OCI-LY7 (cell line): ENCODE measurements around the gene PLCB2. TPM values are rescaled to one million over a fixed set of nuclear protein-coding genes. Genes with fewer than 3 reads are reported as not detected.

ENCODE experiments used
- BruUV-seq: library from RNA; stranded (reverse); fragments of 400-500 nt; replicated peaks from 2 replicates; lab custom pipeline; 2021; lab: Mats Ljungman, UMichigan
- CTCF ChIA-PET: fragments of 300-600 bp; sonication (Branson Sonifier 250); formaldehyde crosslinking; loops from one replicate; lab custom pipeline; 2022; ENCODE audit warnings: antibody characterized with exemption; ENCODE audit not compliant: unreplicated experiment; lab: Charles Lee
- POLR2A ChIA-PET: fragments of 300-600 bp; sonication (Branson Sonifier 250); formaldehyde crosslinking; loops from one replicate; lab custom pipeline; 2022; ENCODE audit warnings: antibody characterized with exemption; lab: Charles Lee
- DNase-seq: peaks from one replicate; pipeline ENCODE4 v3.0.0-alpha.2; 2015; ENCODE audit warnings: low spot score
- H2AFZ ChIP-seq: fragments of 200-600 bp; sonication (generic), shearing (Covaris generic); 2 replicates; pipeline ENCODE4 v1.6.1; 2014; ENCODE audit warnings: mild to moderate bottlenecking, antibody characterized with exemption, low read length, moderate library complexity
- H3K27ac ChIP-seq: fragments of 200-600 bp; sonication (generic); 2 replicates; pipeline ENCODE4 v1.5.1; 2014; ENCODE audit warnings: mixed run types, low read depth, mild to moderate bottlenecking, moderate library complexity, low read length, inconsistent platforms; ENCODE audit not compliant: poor library complexity, severe bottlenecking
- H3K36me3 ChIP-seq: fragments of 200-600 bp; sonication (generic); 2 replicates; pipeline ENCODE4 v1.6.1; 2014; ENCODE audit warnings: mild to moderate bottlenecking, antibody characterized with exemption, low read length, moderate library complexity, mixed read lengths; ENCODE audit not compliant: insufficient read depth
- H3K4me1 ChIP-seq: fragments of 200-600 bp; sonication (generic); 2 replicates; pipeline ENCODE4 v1.5.1; 2014; ENCODE audit warnings: mild to moderate bottlenecking, low read length; ENCODE audit not compliant: insufficient read depth, poor library complexity, severe bottlenecking
- H3K4me2 ChIP-seq: fragments of 200-600 bp; sonication (generic); 2 replicates; pipeline ENCODE4 v1.6.1; 2014; ENCODE audit warnings: mild to moderate bottlenecking, low read length
- H3K4me3 ChIP-seq: fragments of 200-600 bp; sonication (generic); 2 replicates; pipeline ENCODE4 v1.5.1; 2014; ENCODE audit warnings: mild to moderate bottlenecking, low read depth, low read length; ENCODE audit not compliant: poor library complexity, severe bottlenecking
- H3K79me2 ChIP-seq: fragments of 200-600 bp; sonication (generic); 2 replicates; pipeline ENCODE4 v1.6.1; 2016; ENCODE audit warnings: low read depth, mild to moderate bottlenecking, low read length, moderate library complexity, mixed read lengths; ENCODE audit not compliant: insufficient read depth
- H3K9me2 ChIP-seq: fragments of 200-600 bp; sonication (generic); 2 replicates; pipeline ENCODE4 v1.6.1; 2016; ENCODE audit warnings: mild to moderate bottlenecking, low read length, mixed read lengths; ENCODE audit not compliant: insufficient read depth
- H3K9me3 ChIP-seq: fragments of 200-600 bp; sonication (generic); 2 replicates; pipeline ENCODE4 v1.6.1; 2014; ENCODE audit warnings: mild to moderate bottlenecking, mixed run types, low read length, mixed read lengths
- H4K20me1 ChIP-seq: fragments of 200-600 bp; sonication (generic); 2 replicates; pipeline ENCODE4 v1.6.1; 2014; ENCODE audit warnings: mild to moderate bottlenecking, antibody characterized with exemption, low read length, moderate library complexity, mixed read lengths; ENCODE audit not compliant: insufficient read depth
- EZH2phosphoT487 ChIP-seq: fragments of 200-600 bp; sonication (generic); IDR thresholded peaks from 2 replicates; pipeline ENCODE4 v1.6.1; 2018; ENCODE audit warnings: low read depth, borderline replicate concordance, mild to moderate bottlenecking, mixed run types, antibody characterized with exemption, low read length, moderate library complexity, mixed read lengths
- intact Hi-C: fragments of 100-400 bp; cut with micrococcal nuclease; formaldehyde crosslinking; loops from one replicate; pipeline ENCODE4 v1.10.0; 2022; ENCODE audit not compliant: unreplicated experiment
- total RNA-seq, 2 experiments: library from RNA; depleted of rRNA in 1 of 2; stranded (reverse); fragments of >200 nt in 1 of 2; shearing (Covaris generic) in 1 of 2; gene quantifications; 2 replicates each; pipeline ENCODE4 v1.2.3, GENCODE V29; 2014 to 2022
- TF ChIP-seq, protein P1 (sequence below): fragments of 200-600 bp; sonication (generic); conservative IDR thresholded peaks from 2 replicates; pipeline ENCODE4 v1.5.1; 2014; ENCODE audit warnings: mild to moderate bottlenecking, antibody characterized with exemption, low read length, moderate library complexity, mixed read lengths

The PLCB2 gene
- total RNA-seq, 2 experiments from 2014 or later, result 9.6 TPM; not detected in 1

- DNase-seq, result no peak
- H3K4me3 ChIP-seq, result no peak overlapping the region
- intact Hi-C loops, result no loop called here
- H3K9me3 ChIP-seq, result no peaks in the 10 kb centered on the region
- CTCF ChIA-PET, result no interaction called here
- H4K20me1 ChIP-seq, result no peaks in the 10 kb centered on the region
- no peaks in the 10 kb centered on the region for H3K36me3 ChIP-seq
- no peak overlapping the region for H3K4me2 ChIP-seq
- POLR2A ChIA-PET, result no interaction called here
- H3K9me2 ChIP-seq, result no peaks in the 10 kb centered on the region
- H2AFZ ChIP-seq, result no peak overlapping the region
- no peaks in the 10 kb centered on the region for H3K79me2 ChIP-seq
- H3K27ac ChIP-seq, result no peak overlapping the region
- TF ChIP-seq, protein P1, sequence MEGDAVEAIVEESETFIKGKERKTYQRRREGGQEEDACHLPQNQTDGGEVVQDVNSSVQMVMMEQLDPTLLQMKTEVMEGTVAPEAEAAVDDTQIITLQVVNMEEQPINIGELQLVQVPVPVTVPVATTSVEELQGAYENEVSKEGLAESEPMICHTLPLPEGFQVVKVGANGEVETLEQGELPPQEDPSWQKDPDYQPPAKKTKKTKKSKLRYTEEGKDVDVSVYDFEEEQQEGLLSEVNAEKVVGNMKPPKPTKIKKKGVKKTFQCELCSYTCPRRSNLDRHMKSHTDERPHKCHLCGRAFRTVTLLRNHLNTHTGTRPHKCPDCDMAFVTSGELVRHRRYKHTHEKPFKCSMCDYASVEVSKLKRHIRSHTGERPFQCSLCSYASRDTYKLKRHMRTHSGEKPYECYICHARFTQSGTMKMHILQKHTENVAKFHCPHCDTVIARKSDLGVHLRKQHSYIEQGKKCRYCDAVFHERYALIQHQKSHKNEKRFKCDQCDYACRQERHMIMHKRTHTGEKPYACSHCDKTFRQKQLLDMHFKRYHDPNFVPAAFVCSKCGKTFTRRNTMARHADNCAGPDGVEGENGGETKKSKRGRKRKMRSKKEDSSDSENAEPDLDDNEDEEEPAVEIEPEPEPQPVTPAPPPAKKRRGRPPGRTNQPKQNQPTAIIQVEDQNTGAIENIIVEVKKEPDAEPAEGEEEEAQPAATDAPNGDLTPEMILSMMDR, result no peak
- no peak for TF ChIP-seq EZH2phosphoT487
- no TSS peak for BruUV-seq
- H3K4me1 ChIP-seq, result no peaks in the 10 kb centered on the region
Observed at GRCh38 chr15:40250771-40251483, 56.8 kb downstream of the PLCB2 start.

DNA sequence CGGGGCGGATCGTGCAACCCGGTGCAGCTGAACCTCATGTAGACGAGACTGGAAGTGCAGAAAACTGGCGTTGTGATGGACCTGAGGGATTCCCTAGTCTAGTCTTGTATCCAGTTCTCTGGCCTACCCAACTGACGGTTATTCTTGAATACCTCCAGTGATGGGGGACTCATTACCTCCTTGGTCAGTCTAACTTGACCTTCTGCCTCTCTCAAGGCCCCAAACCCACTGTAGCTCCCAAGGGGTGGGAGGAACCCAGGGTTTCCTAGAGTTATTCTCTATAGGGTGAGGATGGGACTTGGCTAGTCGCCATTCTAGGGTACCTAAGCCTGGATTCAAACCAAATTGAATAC lies 57.5 kb downstream of the PLCB2 start:
- Histone ChIP-seq H3K4me3 (no peak overlapping the region), H3K9me2 (no peaks in the 10 kb centered on the region), H3K27ac (no peak overlapping the region), H3K9me3 (no peaks in the 10 kb centered on the region), H3K4me2 (no peak overlapping the region), H4K20me1 (no peaks in the 10 kb centered on the region), H2AFZ (no peak overlapping the region), H3K36me3 (no peaks in the 10 kb centered on the region), H3K79me2 (no peaks in the 10 kb centered on the region), H3K4me1 (no peaks in the 10 kb centered on the region)
- no peak for TF ChIP-seq EZH2phosphoT487
- TF ChIP-seq, protein P1, result no peak
- no TSS peak for BruUV-seq
- intact Hi-C loops, result no loop called here
- no peak for DNase-seq
- POLR2A ChIA-PET, result no interaction called here
- CTCF ChIA-PET, result no interaction called here
